HTERT RPE-1 (cell line): Measurements from ENCODE around the gene ELAVL1.

ENCODE experiments used
- in situ Hi-C: fragments of 300-500 bp; cut with MboI; formaldehyde crosslinking; loops from 4 replicates; pipeline ENCODE4 v1.14.3; 2020; ENCODE audit warnings: low sequenced_read_pairs

Gene ELAVL1

DNA sequence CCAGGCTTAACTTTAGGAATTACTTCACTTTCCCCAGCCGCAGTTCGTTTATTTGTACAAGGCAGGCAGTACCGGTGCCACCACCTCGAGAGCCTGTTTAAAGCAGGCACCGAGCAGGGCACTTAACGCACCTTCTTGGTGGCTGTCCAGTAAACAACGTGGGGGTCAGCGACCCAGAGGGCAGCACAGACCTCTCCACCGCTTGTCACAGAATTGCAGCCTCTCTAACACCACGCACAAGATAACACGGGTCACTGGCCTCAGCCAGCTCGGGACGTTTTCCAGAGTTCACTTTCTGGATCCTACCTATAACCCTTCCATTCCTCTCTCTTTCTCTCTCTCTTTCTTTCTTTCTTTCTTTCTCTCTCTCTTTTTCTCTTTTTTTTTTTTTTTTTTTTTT, 16.8 kb upstream of the ELAVL1 start:
- in situ Hi-C loops = no loop called here

DNA sequence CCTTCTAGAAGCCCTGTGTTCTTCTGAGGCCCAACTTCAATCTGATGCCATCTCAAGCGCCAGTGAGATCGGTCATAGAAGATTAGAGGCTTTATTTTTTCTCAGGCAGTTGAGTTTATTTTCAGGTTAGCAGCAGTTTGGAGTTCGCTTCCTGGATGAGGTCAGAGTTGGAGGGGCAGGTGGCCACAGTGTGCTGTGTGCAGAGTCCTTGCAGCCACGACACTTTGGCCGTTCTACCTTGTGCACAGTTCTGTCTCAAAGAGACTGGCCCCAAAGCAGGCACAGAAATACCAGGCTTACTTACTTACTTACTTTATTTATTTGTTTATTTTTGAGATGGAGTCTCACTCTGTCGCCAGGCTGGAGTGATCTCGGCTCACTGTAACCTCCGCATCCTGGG, 15.9 kb upstream of the ELAVL1 start:
- in situ Hi-C loops = no loop called here

DNA sequence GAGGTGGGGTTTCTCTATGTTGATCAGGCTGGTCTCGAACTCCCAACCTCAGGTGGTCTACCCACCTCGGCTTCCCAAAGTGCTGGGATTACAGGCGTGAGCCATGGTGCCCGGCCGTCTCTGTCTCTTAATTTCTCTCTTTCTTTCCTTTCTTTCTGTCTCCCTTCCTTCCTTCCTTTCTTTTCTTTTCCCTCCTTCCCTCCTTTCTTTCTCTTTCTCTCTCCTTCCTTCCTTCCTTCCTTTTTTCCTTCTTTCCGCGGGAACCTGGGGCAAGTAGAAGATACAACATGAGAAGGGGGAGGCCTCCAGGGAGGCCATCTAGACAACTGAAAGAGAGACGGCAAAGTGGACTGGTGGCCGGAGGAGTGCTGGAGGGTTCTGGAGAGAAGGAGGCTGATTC, 15.2 kb upstream of the ELAVL1 start:
- in situ Hi-C loops = no loop called here

DNA sequence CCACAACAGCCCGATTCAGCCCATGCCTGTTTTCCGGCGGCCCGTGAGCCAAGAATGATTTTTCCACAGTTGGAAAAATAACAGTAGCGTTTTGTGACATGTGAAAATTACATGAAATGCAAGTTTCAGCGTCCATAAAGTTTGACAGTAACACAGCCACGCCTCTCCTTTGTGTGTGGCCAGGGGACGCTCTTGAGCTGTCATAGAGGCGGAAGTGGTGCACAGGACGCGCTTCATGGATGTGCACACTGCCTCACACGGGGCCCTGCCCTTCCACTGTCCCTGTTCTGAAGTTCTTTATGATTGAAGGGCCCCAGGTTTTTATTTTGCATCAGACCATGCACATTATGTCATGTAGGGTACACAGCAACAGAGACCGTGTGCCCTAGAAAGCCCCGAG, 12.4 kb upstream of the ELAVL1 start:
- in situ Hi-C loops = no loop called here

DNA sequence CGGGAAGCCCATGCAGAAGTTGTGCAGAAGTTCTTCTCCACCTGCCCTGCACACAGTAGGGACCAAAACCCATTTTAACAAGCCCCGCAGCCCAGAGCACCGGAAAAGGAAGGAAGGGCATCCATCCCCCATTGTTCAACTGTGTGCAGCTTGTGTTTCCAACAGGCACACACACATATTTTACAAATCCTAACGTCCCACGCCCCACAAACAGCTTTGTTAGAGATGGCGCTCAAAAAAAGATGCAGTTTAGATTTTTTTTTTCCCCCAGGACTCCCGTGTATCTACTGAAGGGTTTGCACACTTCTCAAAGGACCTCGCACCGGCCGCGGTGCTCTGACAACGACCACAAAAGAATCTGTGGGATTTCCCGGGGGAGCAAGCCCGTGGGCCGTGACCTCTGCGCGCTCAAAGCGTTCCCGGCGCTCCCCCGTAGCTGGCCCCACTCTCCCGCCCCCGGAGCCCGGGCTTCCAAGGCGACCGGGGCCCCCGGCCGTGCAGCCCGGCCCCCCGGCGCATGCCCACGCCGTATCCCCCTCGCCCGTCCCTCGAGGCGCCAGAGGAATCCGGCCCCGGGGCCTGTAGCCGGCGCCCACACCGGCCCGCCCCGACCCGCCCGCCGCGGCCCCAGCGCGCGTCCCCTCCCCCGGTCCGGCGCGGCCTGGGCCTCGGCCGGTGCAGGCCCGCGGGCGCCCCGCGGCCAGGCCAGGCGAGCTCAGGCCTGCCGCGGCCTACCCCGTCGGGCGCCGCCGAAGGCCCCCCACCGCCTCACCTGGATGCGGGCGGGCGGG, 523 bp downstream of the ELAVL1 start:
- in situ Hi-C loops = no loop called here

DNA sequence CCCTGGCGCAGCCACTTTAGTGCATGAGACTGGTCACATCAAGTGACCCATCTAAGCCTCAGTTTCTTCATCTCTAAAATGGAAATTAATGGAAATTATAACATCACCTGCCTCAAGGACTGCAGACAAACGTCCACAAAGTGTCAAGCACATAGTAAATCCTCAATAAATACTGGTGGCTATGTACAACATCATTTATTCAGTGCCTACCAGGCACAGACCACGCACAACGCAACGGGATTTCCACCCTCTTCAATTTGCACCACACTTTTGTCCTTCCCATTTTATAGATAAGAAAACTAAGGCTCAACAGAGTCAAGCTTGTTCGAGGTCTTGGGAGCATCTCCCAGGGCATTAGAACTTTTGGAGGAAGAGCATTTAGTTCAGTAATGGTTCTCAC, 1.4 kb downstream of the ELAVL1 start:
- in situ Hi-C loops = no loop called here

DNA sequence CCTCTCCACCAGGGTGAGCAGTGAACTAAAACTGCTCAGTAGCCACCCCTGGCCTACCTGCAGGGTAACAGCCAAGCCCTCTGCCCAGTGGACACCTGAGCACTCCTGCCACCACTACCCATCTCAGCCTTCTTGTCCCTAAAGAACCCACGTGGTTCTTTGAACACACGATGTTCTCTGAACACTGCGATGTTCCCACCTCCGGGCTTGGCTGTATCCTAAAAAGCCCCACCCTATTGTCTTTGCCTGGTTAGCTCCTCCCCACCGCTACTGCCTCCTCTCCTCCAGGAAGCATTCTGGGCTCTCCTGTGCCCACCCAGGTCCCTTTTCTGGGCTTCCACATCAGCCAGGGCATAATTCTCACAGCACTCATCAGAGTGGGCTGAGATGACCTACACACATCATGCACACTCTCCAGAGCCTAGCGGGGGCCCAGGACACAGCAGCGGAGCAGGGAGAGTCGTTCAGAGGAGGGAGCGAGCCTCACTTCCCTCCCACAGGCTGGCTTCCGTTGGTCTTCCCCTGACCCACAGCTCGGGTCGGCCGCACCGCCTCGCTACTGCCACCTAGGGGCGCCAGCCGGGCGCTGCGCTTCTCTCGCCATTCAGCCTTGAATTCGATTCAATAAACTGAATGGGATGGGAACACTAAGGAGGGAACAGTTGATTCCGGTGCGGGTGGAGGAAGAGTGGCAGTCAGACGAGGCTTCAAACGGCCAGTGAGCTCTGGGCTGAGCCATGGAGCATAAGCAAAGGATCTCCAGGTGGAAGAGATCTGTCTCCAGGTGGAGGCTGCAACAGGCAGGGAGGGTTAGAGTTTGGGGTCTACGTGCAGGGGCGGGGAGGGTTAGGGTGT, 3.2 kb downstream of the ELAVL1 start:
- in situ Hi-C loops = no loop called here

DNA sequence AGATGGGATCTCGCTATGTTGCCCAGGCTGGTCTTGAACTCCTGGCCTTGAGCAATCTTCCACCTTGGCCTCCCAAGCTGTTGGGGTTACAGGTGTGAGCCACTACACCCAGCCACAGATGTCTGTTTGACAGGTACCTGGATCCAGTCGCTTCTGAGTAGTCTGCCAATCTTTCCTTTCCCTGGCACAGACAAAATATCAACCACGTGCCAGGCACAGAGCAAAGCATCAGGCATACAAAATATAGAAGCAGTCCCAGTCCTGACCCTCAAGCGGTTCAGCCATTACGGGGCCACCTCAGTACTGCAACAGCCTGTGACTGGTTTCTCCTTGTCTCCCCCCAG, 3.8 kb downstream of the ELAVL1 start:
- in situ Hi-C loops = no loop called here

DNA sequence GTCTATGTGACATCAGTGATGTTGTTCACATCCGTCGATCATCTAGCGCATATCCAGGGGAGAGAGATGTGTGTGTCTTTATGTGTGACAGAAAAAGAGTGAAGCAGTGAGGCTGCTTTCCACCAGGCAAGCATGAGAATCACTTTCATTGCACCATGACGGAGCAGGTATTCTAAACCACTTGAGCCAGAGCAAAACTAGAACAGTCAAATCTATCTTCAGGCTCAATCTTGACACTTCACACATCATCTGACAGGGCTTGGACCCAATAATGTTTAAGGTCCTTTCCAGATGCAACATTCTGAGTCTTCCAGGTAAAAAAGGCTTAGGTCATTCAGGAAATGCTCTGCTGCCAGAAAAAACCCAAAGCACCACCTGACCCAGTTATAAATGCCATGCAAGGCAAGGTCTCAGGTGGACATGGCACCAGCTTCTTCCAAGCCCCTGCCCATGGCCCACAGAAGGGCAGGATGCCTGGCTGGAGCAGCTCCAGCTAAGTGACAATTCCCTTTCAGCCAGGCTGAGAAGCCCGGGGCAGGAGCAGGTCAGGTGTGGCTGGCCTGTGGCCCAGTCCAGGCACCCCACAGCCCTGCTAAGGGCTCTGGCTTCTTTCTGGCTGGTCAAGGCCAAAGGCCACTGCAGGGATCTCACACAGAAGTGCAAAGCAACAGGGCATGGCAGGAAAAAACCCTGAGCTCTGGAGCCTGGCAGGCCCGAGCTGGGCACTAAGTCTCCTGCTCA, 5.0 kb downstream of the ELAVL1 start:
- in situ Hi-C loops = no loop called here

DNA sequence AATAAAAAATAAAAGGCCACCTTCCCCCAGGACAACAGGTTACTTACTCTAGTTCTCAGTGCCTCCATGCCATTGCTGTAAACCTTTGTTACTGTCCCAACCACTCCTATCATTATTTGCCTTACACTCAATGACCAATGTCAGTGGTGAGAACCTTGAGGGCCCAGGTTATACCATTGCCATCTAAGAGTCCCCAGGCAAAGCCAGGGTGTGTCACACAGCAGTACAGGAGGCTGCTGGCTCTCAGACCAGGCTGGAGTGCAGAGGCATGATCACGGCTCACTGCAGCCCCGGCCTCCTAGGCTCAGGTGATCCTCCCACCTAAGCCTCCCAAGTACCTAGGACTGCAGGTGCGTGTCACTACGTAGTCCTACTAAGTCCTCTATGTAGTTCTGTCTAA, 6.1 kb downstream of the ELAVL1 start:
- in situ Hi-C loops = no loop called here

DNA sequence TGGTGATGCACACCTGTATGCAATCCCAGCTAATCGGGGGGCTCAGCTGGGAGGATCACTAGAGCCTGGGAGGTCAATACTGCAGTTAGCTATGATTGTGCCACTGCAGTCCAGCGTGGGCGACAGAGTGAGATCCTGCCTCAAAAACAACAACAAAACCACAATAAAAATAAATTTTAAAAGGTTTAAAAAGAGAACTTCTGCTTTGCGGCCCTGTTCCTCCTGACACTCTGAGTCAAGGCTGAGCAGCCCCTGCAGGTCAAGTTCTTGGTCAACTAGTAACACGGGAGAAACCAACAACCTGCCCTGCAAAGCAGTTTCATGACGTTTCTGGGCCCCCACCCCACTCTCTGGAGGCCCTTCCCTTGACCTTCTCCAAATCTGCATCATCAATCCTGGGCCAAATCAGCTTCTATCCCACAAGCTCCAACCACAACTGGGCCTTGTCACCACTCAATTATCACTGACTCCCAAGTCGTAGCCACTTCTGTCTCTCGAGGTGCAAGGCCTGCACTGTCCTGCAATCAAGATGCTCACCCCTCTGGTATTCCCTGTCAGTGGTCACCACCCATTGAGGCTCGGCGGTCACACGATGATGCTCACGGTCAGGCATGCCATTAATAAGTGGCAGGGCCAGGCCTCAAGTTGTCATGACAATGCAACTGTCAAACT, 7.5 kb downstream of the ELAVL1 start:
- in situ Hi-C loops = no loop called here

DNA sequence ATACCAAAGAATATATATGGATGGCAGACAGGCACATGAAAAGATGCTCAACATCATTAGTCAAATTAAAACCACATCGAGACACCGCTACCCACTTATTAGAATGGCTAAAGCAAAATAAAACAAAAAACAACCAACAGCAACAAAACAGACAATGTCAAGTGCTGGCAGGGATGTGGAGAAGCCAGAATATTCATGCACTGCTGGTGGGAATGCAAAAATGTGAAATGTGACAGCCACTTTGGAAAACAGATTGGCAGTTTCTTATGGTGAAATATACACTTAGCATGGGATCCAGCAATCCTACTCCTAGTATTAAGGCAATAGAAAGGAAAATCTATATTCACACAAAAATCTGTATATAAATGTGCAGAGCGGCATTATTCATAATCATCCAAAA, 8.6 kb downstream of the ELAVL1 start:
- in situ Hi-C loops = no loop called here

DNA sequence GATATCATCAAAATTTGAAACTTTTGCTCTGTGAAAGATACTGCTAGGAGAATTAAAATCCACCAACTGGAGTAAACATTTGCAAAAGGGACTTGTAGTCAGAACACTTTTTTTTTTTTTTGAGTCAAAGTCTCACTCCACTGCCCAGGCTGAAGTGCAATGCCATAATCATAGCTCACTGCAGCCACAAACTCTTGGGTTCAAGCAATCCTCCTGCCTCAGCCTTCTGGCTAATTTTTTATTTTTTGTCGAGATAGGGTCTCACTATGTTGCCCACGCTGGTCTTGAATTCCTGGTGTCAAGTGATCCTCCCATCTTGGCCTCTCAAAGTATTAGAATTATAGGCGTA, 9.7 kb downstream of the ELAVL1 start:
- in situ Hi-C loops = no loop called here

DNA sequence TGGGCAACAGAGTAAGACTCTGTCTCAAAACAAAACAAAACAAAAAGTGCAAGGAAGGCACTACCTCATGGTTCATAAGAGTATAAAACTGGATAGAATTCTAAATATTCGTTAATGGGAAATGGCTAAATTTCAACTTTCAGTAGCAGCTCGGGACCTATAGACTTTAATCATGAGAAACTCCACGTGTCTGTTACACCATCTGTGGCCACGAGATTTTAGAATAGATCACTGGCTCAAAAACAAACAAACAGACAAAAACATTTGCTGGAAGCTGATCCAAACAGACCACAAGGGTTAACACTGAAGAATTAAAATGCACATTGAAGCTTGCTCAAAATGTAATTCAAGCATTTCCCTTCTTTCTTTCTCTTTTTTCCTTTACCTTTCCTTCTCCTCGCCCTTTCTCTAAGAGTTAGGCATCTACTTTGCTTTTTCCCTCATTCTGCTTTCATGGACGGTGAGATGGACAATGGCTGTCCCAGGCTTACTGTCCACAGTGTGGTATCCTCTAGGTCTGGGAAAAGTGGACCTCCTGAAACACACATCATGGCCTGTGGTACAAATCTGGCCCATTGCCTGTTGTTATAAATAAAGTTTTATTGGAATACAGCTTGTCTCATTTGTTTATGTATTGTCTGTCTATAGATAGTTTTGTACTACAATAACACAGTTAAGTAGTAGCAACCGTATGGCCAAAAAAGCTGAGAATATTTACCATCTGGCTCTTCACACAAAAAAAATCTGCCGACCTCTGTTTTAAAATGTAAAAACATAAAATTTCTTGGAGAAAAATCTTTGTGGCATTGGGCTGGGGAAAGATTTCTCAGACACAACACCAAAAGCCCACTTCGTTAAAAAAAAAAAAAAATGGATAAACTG, 10.3 kb downstream of the ELAVL1 start:
- in situ Hi-C loops = no loop called here

DNA sequence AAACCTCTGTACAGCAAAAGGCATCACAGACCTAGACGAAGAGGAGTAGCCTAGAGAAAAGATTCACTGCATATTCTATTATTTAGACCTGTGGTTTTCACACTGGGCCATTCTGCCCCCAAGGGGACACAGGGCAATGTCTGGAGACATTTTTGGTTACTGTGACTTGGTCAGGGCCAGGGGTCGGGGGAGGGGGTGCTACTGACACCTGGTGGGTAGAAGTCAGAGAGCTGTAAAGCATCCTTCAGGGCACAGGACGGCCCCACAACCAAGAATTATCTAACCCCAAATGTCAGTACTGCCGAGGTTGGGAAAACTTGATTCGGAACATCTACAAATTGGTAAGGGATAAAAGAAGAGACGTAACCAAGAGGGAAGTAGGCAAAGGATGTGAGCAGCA, 11.3 kb downstream of the ELAVL1 start:
- in situ Hi-C loops = no loop called here

DNA sequence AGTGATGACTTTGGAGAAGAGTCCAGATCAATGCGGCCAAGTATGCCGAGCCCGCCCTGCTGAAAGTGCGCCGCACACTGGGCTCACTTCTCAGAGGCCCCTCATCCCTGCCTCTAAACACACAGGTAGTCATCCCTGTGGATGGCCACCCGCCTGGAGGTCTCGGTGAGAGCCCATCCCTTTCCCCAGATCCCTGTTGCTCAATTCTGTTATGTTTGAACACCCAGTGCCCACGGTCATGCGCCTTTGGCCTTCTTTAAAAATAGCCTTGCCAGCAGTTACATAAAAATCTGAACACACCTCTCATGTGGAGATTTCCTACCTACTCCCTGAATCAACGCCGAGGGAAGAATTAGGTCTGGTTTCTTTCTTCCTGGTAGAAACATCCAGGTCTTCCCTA, 11.9 kb downstream of the ELAVL1 start:
- in situ Hi-C loops = no loop called here

DNA sequence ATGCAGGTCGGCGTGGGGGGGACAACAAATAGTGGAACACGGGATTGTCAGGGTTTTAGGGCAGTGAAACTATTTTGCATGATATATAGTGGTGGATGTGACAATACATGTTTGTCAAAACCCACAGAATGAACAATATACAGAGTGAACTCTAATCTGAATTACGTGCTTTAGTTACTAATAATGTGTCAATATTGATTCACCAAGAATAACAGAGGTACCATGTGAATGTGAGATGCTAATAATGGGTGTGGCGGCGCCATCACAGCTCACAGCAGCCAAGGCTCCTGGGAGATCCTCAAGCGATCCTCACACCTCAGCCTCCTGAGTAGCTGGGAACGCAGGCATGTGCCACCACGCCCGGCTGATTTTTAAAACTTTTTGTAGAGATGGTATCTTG, 12.9 kb downstream of the ELAVL1 start:
- in situ Hi-C loops = no loop called here

DNA sequence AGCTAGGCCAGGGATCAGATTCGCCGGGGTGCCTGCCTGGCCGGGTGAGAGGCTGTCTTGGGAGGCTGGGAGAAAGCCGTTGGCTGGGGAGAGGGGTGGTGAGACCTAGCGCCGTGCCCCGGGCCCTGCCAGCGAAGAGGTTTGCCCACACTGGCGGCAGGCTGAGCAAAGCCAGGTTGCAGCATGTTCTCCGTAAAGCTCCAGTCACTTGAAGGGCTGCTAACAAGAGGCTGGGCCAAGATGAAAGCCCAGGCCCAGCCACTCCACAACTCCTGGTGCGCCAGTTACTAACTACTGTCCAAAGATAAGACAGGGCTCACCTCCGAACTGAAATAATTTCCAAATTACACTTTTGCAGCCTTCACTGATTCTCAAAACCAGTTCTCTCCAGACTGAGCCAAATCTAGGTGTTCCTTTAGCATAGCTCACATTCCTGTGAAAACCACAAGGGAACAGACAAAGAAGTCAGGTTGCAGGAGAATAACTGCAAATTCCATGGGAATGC, 16.3 kb downstream of the ELAVL1 start:
- in situ Hi-C loops = no loop called here

DNA sequence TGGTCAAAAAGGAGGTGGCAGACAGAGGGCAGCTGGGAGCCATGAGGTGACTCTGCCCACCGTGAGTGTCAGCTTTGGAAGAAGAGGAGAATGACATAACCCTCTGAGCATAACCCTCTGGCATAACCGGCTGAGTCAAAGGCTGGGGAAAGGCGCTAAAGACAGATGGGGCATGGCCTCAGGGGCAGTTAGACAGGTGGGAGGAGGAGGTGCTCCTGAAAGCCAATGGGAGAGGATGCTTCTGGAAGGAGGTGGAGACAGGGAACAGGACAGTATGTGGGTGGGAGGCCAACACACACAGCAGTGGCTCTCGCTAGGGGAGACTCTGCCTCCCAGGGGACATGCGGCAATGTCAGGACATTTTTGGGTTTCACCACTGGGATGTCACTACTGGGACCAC, 17.1 kb downstream of the ELAVL1 start:
- in situ Hi-C loops = no loop called here

DNA sequence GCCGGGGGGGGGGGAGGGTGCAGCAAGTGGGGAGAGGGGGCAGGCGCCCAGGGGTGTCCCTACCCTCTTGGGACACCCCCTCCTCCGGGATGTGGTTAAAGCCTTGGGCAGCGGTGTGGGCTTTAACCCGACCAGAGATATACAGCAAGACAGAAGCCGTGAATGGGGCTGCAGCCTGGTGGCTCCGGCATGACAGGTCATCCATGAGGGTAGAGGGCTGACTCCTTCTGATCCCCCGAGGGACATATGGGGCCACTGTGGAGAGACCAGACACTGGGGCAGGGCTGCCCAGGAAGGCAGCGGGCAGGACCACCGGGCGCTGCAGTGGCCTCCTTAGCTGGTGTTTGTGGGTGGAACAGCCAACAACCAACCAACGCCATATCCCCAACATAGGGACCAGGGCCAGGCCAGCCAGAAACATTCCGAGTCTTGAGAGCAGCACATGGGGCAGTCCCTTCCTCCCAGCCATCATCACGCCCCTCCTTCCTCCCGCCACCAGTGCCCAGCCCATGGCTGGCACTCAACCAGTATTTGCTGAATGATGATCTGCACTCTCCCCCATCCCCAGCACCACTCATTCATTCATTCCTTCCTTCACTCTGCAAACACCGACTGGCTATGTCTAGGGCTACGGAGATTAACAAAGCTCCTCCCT, 18.2 kb downstream of the ELAVL1 start:
- in situ Hi-C loops = no loop called here
